SU-DHL-6 (cell line): ENCODE measurements around the gene PPP6R3.

Source experiments
- H2AFZ ChIP-seq: fragments of 200-600 bp; sonication (generic); 2 replicates; pipeline ENCODE4 v1.6.1; 2014; ENCODE audit warnings: low read depth, mild to moderate bottlenecking, moderate library complexity, mixed read lengths, antibody characterized with exemption, low read length; ENCODE audit not compliant: severe bottlenecking
- H3F3A ChIP-seq: fragments of 200-600 bp; shearing (Covaris generic); 2 replicates; pipeline ENCODE4 v1.6.0; 2016; ENCODE audit warnings: antibody characterized with exemption, mild to moderate bottlenecking; ENCODE audit not compliant: insufficient read depth
- H3K27ac ChIP-seq: fragments of 200-600 bp; sonication (generic); 2 replicates; pipeline ENCODE4 v1.5.1; 2016; ENCODE audit warnings: low read depth, mild to moderate bottlenecking, low read length, moderate library complexity, mixed read lengths
- H3K27me3 ChIP-seq: fragments of 200-600 bp; sonication (generic), shearing (Covaris generic); 2 replicates; pipeline ENCODE4 v1.6.0; 2014; ENCODE audit warnings: mild to moderate bottlenecking, low read length
- H3K36me3 ChIP-seq: fragments of 200-600 bp; sonication (generic); 2 replicates; pipeline ENCODE4 v1.6.1; 2014; ENCODE audit warnings: mild to moderate bottlenecking, low read length, mixed read lengths
- H3K4me2 ChIP-seq: fragments of 300-600, 200-600 bp; shearing (Covaris generic), sonication (generic); 2 replicates; pipeline ENCODE4 v1.6.0; 2014; ENCODE audit warnings: low read length, low read depth, mild to moderate bottlenecking; ENCODE audit not compliant: poor library complexity, severe bottlenecking
- H3K4me3 ChIP-seq: fragments of 200-600 bp; sonication (generic); 2 replicates; pipeline ENCODE4 v1.5.1; 2014; ENCODE audit warnings: antibody characterized with exemption, low read length, mild to moderate bottlenecking, mixed read lengths; ENCODE audit not compliant: insufficient read depth, poor library complexity, severe bottlenecking
- H3K79me2 ChIP-seq: fragments of 200-600 bp; sonication (generic); 2 replicates; pipeline ENCODE4 v1.6.1; 2014; ENCODE audit warnings: mild to moderate bottlenecking, low read length, moderate library complexity; ENCODE audit not compliant: insufficient read depth
- H3K9ac ChIP-seq: fragments of 200-600 bp; sonication (generic); 2 replicates; pipeline ENCODE4 v1.7.0; 2014; ENCODE audit warnings: mild to moderate bottlenecking, low read length
- H3K9me2 ChIP-seq: fragments of 200-600 bp; sonication (generic); replicated peaks from 2 replicates; pipeline ENCODE4 v1.6.1; 2014; ENCODE audit warnings: low read length; ENCODE audit not compliant: insufficient read depth
- H3K9me3 ChIP-seq: fragments of 200-600 bp; sonication (generic); 2 replicates; pipeline ENCODE4 v1.6.1; 2014; ENCODE audit warnings: low read length, mixed read lengths; ENCODE audit not compliant: insufficient read depth
- H4K20me1 ChIP-seq: fragments of 200-600 bp; sonication (generic); 2 replicates; pipeline ENCODE4 v1.6.1; 2014; ENCODE audit warnings: low read depth, mild to moderate bottlenecking, antibody characterized with exemption, low read length, moderate library complexity, mixed read lengths
- CTCF ChIP-seq: fragments of 200-600 bp; sonication (generic); IDR thresholded peaks from one replicate; pipeline ENCODE4 v1.5.1; 2017; ENCODE audit warnings: antibody characterized with exemption, mild to moderate bottlenecking, low read length, moderate library complexity; ENCODE audit not compliant: insufficient read depth, poor library complexity, severe bottlenecking
- EZH2phosphoT487 ChIP-seq: fragments of 200-600 bp; sonication (generic), shearing (Covaris generic); conservative IDR thresholded peaks from 2 replicates; pipeline ENCODE4 v1.6.1; 2018; ENCODE audit warnings: mild to moderate bottlenecking, antibody characterized with exemption, low read length, moderate library complexity, mixed read lengths

PPP6R3 gene

DNA sequence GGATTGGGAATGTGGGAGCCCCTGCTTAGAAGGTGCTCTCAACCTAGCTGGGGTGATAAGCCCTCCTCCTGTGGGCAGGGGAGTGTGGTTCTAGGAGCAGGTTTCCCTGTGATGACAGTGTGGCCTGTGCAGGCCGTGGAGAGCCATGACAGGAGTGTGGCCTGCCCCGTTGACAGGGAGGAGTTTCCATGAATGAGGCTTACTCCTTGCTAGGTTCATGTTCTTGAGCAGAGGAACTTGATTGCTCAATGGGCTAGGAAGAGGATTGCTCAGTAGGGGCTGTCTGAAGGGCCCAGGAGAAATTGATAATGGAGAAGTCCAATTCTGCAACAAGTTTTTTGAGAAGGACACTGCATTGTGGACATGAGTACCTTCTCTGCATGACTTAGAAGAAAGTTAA lies 92.0 kb downstream of the PPP6R3 start:
- 0 out of 2 replicates have a peak, but pooled peaks cover 3% of the 10 kb centered on the region for H4K20me1 ChIP-seq

GRCh38 chr11:68560216-68560615 lies 99.7 kb downstream of the PPP6R3 start:
- Histone ChIP-seq H4K20me1 (0 out of 2 replicates have a peak, but pooled peaks cover 3% of the 10 kb centered on the region), H2AFZ (no peak overlapping the region), H3K4me3 (no peak overlapping the region), H3K9ac (no peak overlapping the region), H3K36me3 (peaks cover 48% of the 10 kb centered on the region), H3K9me3 (no peaks in the 10 kb centered on the region), H3K79me2 (peaks cover 19% of the 10 kb centered on the region), H3K4me2 (no peak overlapping the region), H3K27me3 (no peaks in the 10 kb centered on the region), H3K27ac (no peak overlapping the region), H3K9me2 (no peaks in the 10 kb centered on the region), H3F3A (peaks cover 8% of the 10 kb centered on the region; the same call in 1 of the 2 replicates)
- TF ChIP-seq CTCF, result no peak

More for the DNA sequence above, 92.0 kb downstream of the PPP6R3 start:
- H3F3A ChIP-seq, result 0 out of 2 replicates have a peak, but pooled peaks cover 4% of the 10 kb centered on the region
- no peak overlapping the region for H3K9ac ChIP-seq
- H3K27me3 ChIP-seq, result no peaks in the 10 kb centered on the region
- no peaks in the 10 kb centered on the region for H3K9me3 ChIP-seq
- no peaks in the 10 kb centered on the region for H3K9me2 ChIP-seq
- peaks cover 35% of the 10 kb centered on the region; the same call in 1 of the 2 replicates for H3K36me3 ChIP-seq
- peaks cover 41% of the 10 kb centered on the region; the same call in 1 of the 2 replicates for H3K79me2 ChIP-seq
- no peak overlapping the region for H3K27ac ChIP-seq
- no peak overlapping the region for H3K4me2 ChIP-seq
- no peak overlapping the region for H3K4me3 ChIP-seq
- no peak overlapping the region for H2AFZ ChIP-seq
- TF ChIP-seq EZH2phosphoT487, result no peak
- no peak for TF ChIP-seq CTCF

DNA sequence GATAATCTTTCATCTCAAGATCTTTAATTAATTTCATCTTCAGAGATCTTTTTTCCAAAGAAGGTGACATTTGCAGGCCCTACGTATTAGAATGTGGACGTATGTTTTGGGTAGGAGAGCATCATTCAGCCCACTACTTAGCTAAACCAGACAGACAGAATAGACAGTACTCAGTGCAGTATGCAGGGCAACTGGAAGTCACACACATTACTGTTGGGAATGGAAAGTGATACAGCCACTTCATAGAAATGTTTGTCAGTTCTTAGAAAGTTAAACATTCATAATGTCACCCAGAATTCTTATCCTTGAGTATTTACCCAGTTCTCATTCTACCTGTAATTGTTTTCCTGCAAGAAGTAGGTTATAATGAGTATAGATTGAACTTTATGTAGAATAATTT lies 102.9 kb downstream of the PPP6R3 start:
- H2AFZ ChIP-seq, result no peak overlapping the region
- H3K4me3 ChIP-seq, result no peak overlapping the region
- H3K9ac ChIP-seq, result no peak overlapping the region
- H3K27me3 ChIP-seq, result no peaks in the 10 kb centered on the region
- H3K9me3 ChIP-seq, result no peaks in the 10 kb centered on the region
- H4K20me1 ChIP-seq, result 0 out of 2 replicates have a peak, but pooled peaks cover 7% of the 10 kb centered on the region
- H3K27ac ChIP-seq, result no peak overlapping the region
- H3F3A ChIP-seq, result peaks cover 3% of the 10 kb centered on the region; the same call in 1 of the 2 replicates
- no peaks in the 10 kb centered on the region for H3K9me2 ChIP-seq
- TF ChIP-seq CTCF, result no peak
- TF ChIP-seq EZH2phosphoT487, result no peak
- H3K4me2 ChIP-seq, result no peak overlapping the region
- H3K36me3 ChIP-seq, result peaks cover 45% of the 10 kb centered on the region
- H3K79me2 ChIP-seq, result peaks cover 11% of the 10 kb centered on the region
